Activated CD8-positive, alpha-beta memory T cell treated with anti-CD3 and anti-CD28 coated beads for 24 hours (primary cell): Measurements from ENCODE around the gene SUN1.
"Not testable (repeated sequence)": the region's sequence is repeated elsewhere in the genome, so short reads cannot be mapped to it uniquely, and the experiment has no call there.

ENCODE experiments used
- DNase-seq: peaks from one replicate; pipeline ENCODE4 v3.0.0-alpha.2; 2020

The SUN1 gene

GRCh38 chr7:832167-832967 is at the start of gene SUN1:
SUN1 (plus strand) TSS chr7:832476; CDS start chr7:832525, 49 bp downstream.
- peak; percentile 74 for DNase-seq

- no peak for DNase-seq
Observed at GRCh38 chr7:782718-783449, 49.4 kb upstream of the SUN1 start.

- DNase-seq, result no peak
Observed at GRCh38 chr7:783556-784490, 48.5 kb upstream of the SUN1 start.

- DNase-seq, result no peak
Observed at GRCh38 chr7:784971-785370, 47.3 kb upstream of the SUN1 start.

GRCh38 chr7:785416-785815 is 46.9 kb upstream of the SUN1 start:
- no peak for DNase-seq

GRCh38 chr7:786472-787255 is 45.6 kb upstream of the SUN1 start:
- DNase-seq, result peak; percentile 87

- no peak for DNase-seq
Observed at GRCh38 chr7:787332-788240, 44.7 kb upstream of the SUN1 start.

- DNase-seq, result no peak
Observed at GRCh38 chr7:791519-791918, 40.8 kb upstream of the SUN1 start.

- DNase-seq, result no peak
Observed at GRCh38 chr7:794207-794606, 38.1 kb upstream of the SUN1 start.

- DNase-seq, result no peak
Observed at GRCh38 chr7:794671-795329, 37.5 kb upstream of the SUN1 start.

- DNase-seq, result not testable (repeated sequence)
Observed at GRCh38 chr7:796434-797169, 35.7 kb upstream of the SUN1 start.

- DNase-seq, result no peak
Observed at GRCh38 chr7:798921-799470, 33.3 kb upstream of the SUN1 start.

- DNase-seq, result no peak
Observed at GRCh38 chr7:800692-801091, 31.6 kb upstream of the SUN1 start.

GRCh38 chr7:801351-801750 is 30.9 kb upstream of the SUN1 start:
- not testable (repeated sequence) for DNase-seq

- DNase-seq, result no peak
Observed at GRCh38 chr7:801940-802381, 30.3 kb upstream of the SUN1 start.

GRCh38 chr7:802500-803242 is 29.6 kb upstream of the SUN1 start:
- DNase-seq, result no peak

- no peak for DNase-seq
Observed at GRCh38 chr7:803243-803635, 29.0 kb upstream of the SUN1 start.

- DNase-seq, result not testable (repeated sequence)
Observed at GRCh38 chr7:803796-804195, 28.5 kb upstream of the SUN1 start.

GRCh38 chr7:805261-805660 is 27.0 kb upstream of the SUN1 start:
- no peak for DNase-seq
